Suprapubic skin (tissue), 4 donors: Measurements from ENCODE around the gene CALN1. TPM values are rescaled to one million over a fixed set of nuclear protein-coding genes. Genes with fewer than 3 reads are reported as not detected.

Source experiments
- DNase-seq, 2 donors: peaks; one replicate each; pipeline ENCODE4 v3.0.0-alpha.2; 2019; ENCODE audit warnings: low spot score in 2 of 2
- H3K27ac ChIP-seq: fragments of 200-600 bp; sonication (generic); one replicate; pipeline ENCODE4 v1.5.1; 2019
- H3K27me3 ChIP-seq: fragments of 200-600 bp; sonication (generic); one replicate; pipeline ENCODE4 v1.5.1; 2019
- H3K36me3 ChIP-seq: fragments of 200-600 bp; sonication (generic); one replicate; pipeline ENCODE4 v1.5.1; 2019
- H3K4me1 ChIP-seq: fragments of 200-600 bp; sonication (generic); one replicate; pipeline ENCODE4 v1.5.1; 2019
- H3K4me3 ChIP-seq: fragments of 200-600 bp; sonication (generic); one replicate; pipeline ENCODE4 v1.5.1; 2019; ENCODE audit warnings: mild to moderate bottlenecking
- H3K9me3 ChIP-seq: fragments of 200-600 bp; sonication (generic); one replicate; pipeline ENCODE4 v1.5.1; 2019
- CTCF ChIP-seq, 2 donors: fragments of 200-600 bp in 1 of 2; fragments of 450-650 bp in 1 of 2; sonication (generic) in 1 of 2; IDR thresholded peaks; one replicate each; pipeline ENCODE4 v1.5.1; 2016 to 2019; ENCODE audit warnings: antibody characterized with exemption in 2 of 2, mild to moderate bottlenecking in 1 of 2, moderate library complexity in 1 of 2
- EP300 ChIP-seq: sonication (generic); formaldehyde crosslinking; IDR thresholded peaks from one replicate; pipeline ENCODE4 v1.6.1; 2017; ENCODE audit warnings: antibody characterized with exemption
- POLR2A ChIP-seq, 2 donors: fragments of 450-650 bp; IDR thresholded peaks; one replicate each; pipeline ENCODE4 v1.6.1; 2017; ENCODE audit warnings: antibody characterized with exemption in 2 of 2, mild to moderate bottlenecking in 2 of 2, moderate library complexity in 2 of 2
- POLR2AphosphoS5 ChIP-seq, 3 donors: sonication (generic); formaldehyde crosslinking; IDR thresholded peaks; one replicate each; pipeline ENCODE4 v1.6.1; 2017; ENCODE audit warnings: antibody characterized with exemption in 3 of 3
- WGBS: methylation state at CpG from one replicate; pipeline ENCODE4 v1.1.5; 2018; 5-methylcytosine and 5-hydroxymethylcytosine counted together
- total RNA-seq, 4 donors: library from RNA; depleted of rRNA; stranded (reverse); fragments of >200 nt; gene quantifications; one replicate each; pipeline ENCODE4 v1.1.0, GENCODE V29; 2016

Gene CALN1
- total RNA-seq, 4 donors from 2014 or later = 0.91 to 10.0 (median 3.9) TPM

- Histone ChIP-seq H3K36me3 (no peaks in the 10 kb centered on the region), H3K27me3 (no peaks in the 10 kb centered on the region), H3K4me3 (no peak overlapping the region), H3K9me3 (peaks cover 11% of the 10 kb centered on the region), H3K4me1 (no peaks in the 10 kb centered on the region), H3K27ac (no peak overlapping the region)
- TF ChIP-seq POLR2A (IDR thresholded peaks at IDR 0.05) = no peak
- TF ChIP-seq EP300 = no peak
- TF ChIP-seq CTCF (IDR thresholded peaks at IDR 0.05) = no peak
- TF ChIP-seq POLR2AphosphoS5 (IDR thresholded peaks at IDR 0.05) = no peak
- DNase-seq = no peak
- 22% methylated on average over 4 of the region's 4 CpGs for WGBS
Observed at GRCh38 chr7:72159911-72160310, 252.2 kb downstream of the CALN1 start.

- H3K4me1 ChIP-seq = peaks cover 9% of the 10 kb centered on the region
- no peaks in the 10 kb centered on the region for H3K36me3 ChIP-seq
- H3K4me3 ChIP-seq = no peak overlapping the region
- 96% methylated on average over 3 of the region's 3 CpGs for WGBS
- no peaks in the 10 kb centered on the region for H3K9me3 ChIP-seq
- H3K27me3 ChIP-seq = no peaks in the 10 kb centered on the region
- DNase-seq = no peak
- no peak overlapping the region for H3K27ac ChIP-seq
- no peak for TF ChIP-seq CTCF (IDR thresholded peaks at IDR 0.05)
- TF ChIP-seq POLR2AphosphoS5 (IDR thresholded peaks at IDR 0.05) = no peak
Observed at GRCh38 chr7:72156671-72157070, 255.5 kb downstream of the CALN1 start.

DNA sequence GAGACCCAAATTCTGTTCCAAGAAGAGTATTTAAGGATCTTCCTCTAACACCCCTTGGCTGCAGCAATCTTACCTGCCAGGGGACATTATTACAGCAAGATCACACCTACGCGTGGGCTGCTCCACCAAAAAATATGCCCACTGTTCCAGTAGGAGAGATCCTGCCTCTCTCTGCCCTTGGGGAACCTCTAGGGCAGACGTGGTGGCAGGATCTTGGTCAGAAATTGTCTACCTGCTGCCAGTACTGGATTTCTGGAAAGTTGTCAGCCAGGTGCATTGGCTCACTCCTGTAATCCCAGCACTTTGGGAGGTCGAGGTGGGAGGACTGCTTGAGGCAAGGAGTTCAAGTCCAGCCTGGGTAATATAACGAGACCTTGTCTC is 259.0 kb downstream of the CALN1 start:
- Histone ChIP-seq H3K27me3 (no peaks in the 10 kb centered on the region), H3K4me1 (peaks cover 9% of the 10 kb centered on the region), H3K9me3 (no peaks in the 10 kb centered on the region), H3K27ac (no peak overlapping the region), H3K36me3 (no peaks in the 10 kb centered on the region), H3K4me3 (no peak overlapping the region)
- no peak for DNase-seq
- TF ChIP-seq CTCF (IDR thresholded peaks at IDR 0.05) (no peak), EP300 (no peak), POLR2A (IDR thresholded peaks at IDR 0.05) (no peak), POLR2AphosphoS5 (IDR thresholded peaks at IDR 0.05) (no peak)
- 68% methylated on average over 5 of the region's 5 CpGs for WGBS

DNA sequence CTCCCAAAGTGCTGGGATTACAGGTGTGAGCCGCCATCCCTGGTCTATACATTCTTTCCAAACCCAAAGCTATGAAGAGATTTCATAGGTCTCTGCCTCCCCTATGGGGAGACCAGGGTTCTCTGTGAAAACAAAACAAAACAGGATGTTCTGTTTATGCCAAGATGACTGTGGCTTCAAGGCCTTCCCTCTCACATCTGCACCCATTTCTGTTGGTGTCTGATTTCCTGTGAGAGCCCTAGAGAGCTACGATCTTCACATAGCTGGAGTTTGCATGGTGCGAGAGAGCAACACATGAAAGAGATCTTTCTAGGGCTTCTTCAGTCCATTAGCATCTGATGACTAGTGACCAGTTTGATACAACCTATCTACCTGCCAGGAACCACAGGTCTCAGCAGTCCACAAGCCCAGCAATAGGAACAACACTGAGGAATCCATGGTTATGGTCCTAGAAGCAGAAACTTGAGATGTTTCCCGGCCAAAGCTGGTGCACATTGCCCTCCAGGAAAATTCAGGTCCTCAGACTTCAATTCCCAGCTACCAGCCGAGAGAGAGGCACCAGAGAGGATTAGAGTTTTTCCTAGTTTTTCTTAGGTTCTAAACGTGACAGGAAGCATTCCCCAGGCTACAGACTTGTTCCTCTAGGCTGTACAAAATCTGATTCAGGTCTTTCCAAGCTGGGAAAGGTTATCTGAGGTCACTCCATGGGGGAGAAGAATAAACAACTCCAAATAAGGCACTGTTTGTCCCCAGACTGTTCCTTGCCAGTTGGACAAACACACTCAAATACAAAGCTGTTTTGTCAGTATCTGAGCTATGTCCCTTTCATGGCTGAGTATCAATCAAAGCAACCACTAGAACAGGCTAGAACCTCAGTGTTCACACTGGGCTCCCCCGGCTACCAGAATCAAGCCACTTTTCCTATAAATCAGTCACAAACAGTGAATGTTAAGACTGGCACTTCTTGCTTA is 259.7 kb downstream of the CALN1 start:
- TF ChIP-seq POLR2A (IDR thresholded peaks at IDR 0.05) (no peak), POLR2AphosphoS5 (IDR thresholded peaks at IDR 0.05) (no peak), EP300 (no peak), CTCF (IDR thresholded peaks at IDR 0.05) (no peak)
- no peak overlapping the region for H3K27ac ChIP-seq
- H3K4me1 ChIP-seq = peaks cover 9% of the 10 kb centered on the region
- WGBS = 47% methylated on average over 6 of the region's 7 CpGs
- no peak for DNase-seq
- H3K4me3 ChIP-seq = no peak overlapping the region
- no peaks in the 10 kb centered on the region for H3K36me3 ChIP-seq
- H3K27me3 ChIP-seq = no peaks in the 10 kb centered on the region
- no peaks in the 10 kb centered on the region for H3K9me3 ChIP-seq

GRCh38 chr7:72140566-72140965 is 271.6 kb downstream of the CALN1 start:
- DNase-seq = no peak
- no peak for TF ChIP-seq EP300
- no peak for TF ChIP-seq POLR2AphosphoS5 (IDR thresholded peaks at IDR 0.05)
- TF ChIP-seq CTCF (IDR thresholded peaks at IDR 0.05) = no peak
- no peak overlapping the region for H3K27ac ChIP-seq
- H3K4me3 ChIP-seq = no peak overlapping the region
- H3K4me1 ChIP-seq = no peaks in the 10 kb centered on the region
- whole genome bisulfite sequencing = no CpG with 5 or more reads among the region's 2 CpGs
- no peaks in the 10 kb centered on the region for H3K27me3 ChIP-seq
- no peaks in the 10 kb centered on the region for H3K36me3 ChIP-seq
- peaks cover 5% of the 10 kb centered on the region for H3K9me3 ChIP-seq
